Measurements from ENCODE around the gene EIF2AK3.
"Not testable (repeated sequence)": the region's sequence is repeated elsewhere in the genome, so short reads cannot be mapped to it uniquely, and the experiment has no call there.

The EIF2AK3 gene

GRCh38 chr2:88637464-88637863 lies 10.2 kb upstream of the EIF2AK3 start:
- Histone ChIP-seq H3K79me2 (ENCODE audit: control insufficient read depth, insufficient read depth, low read length, unreplicated experiment) (no peaks in the 10 kb centered on the region), H3K27ac (ENCODE audit: low read depth, low read length) (no peak overlapping the region), H3K4me3 (ENCODE audit: low read depth, low read length) (no peak overlapping the region), H3K4me1 (ENCODE audit: control insufficient read depth, insufficient read depth, low read length, unreplicated experiment) (peaks cover 21% of the 10 kb centered on the region), H3K27me3 (ENCODE audit: insufficient read depth, low read length) (no peaks in the 10 kb centered on the region), H2AFZ (ENCODE audit: low read length, unreplicated experiment) (no peak overlapping the region), H3K36me3 (ENCODE audit: insufficient read depth, low read length) (no peaks in the 10 kb centered on the region)

GRCh38 chr2:88636026-88636425 lies 8.8 kb upstream of the EIF2AK3 start:
- H3K27me3 ChIP-seq (ENCODE audit: insufficient read depth, low read length) = no peaks in the 10 kb centered on the region
- H3K36me3 ChIP-seq (ENCODE audit: insufficient read depth, low read length) = no peaks in the 10 kb centered on the region
- H3K4me1 ChIP-seq (ENCODE audit: control insufficient read depth, insufficient read depth, low read length, unreplicated experiment) = peaks cover 19% of the 10 kb centered on the region
- no peak overlapping the region for H3K4me3 ChIP-seq (ENCODE audit: low read depth, low read length)
- H3K79me2 ChIP-seq (ENCODE audit: control insufficient read depth, insufficient read depth, low read length, unreplicated experiment) = no peaks in the 10 kb centered on the region
- H2AFZ ChIP-seq (ENCODE audit: low read length, unreplicated experiment) = no peak overlapping the region
- no peak overlapping the region for H3K27ac ChIP-seq (ENCODE audit: low read depth, low read length)

GRCh38 chr2:88632569-88632968 lies 5.3 kb upstream of the EIF2AK3 start:
- no peaks in the 10 kb centered on the region for H3K36me3 ChIP-seq (ENCODE audit: insufficient read depth, low read length)
- H3K27ac ChIP-seq (ENCODE audit: low read depth, low read length) = no peak overlapping the region
- H3K4me1 ChIP-seq (ENCODE audit: control insufficient read depth, insufficient read depth, low read length, unreplicated experiment) = peaks cover 11% of the 10 kb centered on the region
- H3K79me2 ChIP-seq (ENCODE audit: control insufficient read depth, insufficient read depth, low read length, unreplicated experiment) = no peaks in the 10 kb centered on the region
- no peaks in the 10 kb centered on the region for H3K27me3 ChIP-seq (ENCODE audit: insufficient read depth, low read length)
- no peak overlapping the region for H3K4me3 ChIP-seq (ENCODE audit: low read depth, low read length)
- H2AFZ ChIP-seq (ENCODE audit: low read length, unreplicated experiment) = no peak overlapping the region

- H3K4me3 ChIP-seq (ENCODE audit: low read depth, low read length) = peak overlapping the region; percentile 76
- no peak overlapping the region for H2AFZ ChIP-seq (ENCODE audit: low read length, unreplicated experiment)
- peaks cover 20% of the 10 kb centered on the region for H3K4me1 ChIP-seq (ENCODE audit: control insufficient read depth, insufficient read depth, low read length, unreplicated experiment)
- no peaks in the 10 kb centered on the region for H3K27me3 ChIP-seq (ENCODE audit: insufficient read depth, low read length)
- peak overlapping the region; percentile 94 for H3K27ac ChIP-seq (ENCODE audit: low read depth, low read length)
- H3K36me3 ChIP-seq (ENCODE audit: insufficient read depth, low read length) = no peaks in the 10 kb centered on the region
- peaks cover 32% of the 10 kb centered on the region for H3K79me2 ChIP-seq (ENCODE audit: control insufficient read depth, insufficient read depth, low read length, unreplicated experiment)
Measured at GRCh38 chr2:88628571-88628939, 1.3 kb upstream of the EIF2AK3 start.

- H2AFZ ChIP-seq (ENCODE audit: low read length, unreplicated experiment) = no peak overlapping the region
- peak overlapping the region; percentile 76 for H3K4me3 ChIP-seq (ENCODE audit: low read depth, low read length)
- H3K4me1 ChIP-seq (ENCODE audit: control insufficient read depth, insufficient read depth, low read length, unreplicated experiment) = peaks cover 20% of the 10 kb centered on the region
- peaks cover 37% of the 10 kb centered on the region for H3K79me2 ChIP-seq (ENCODE audit: control insufficient read depth, insufficient read depth, low read length, unreplicated experiment)
- H3K27ac ChIP-seq (ENCODE audit: low read depth, low read length) = peak overlapping the region; percentile 94
- no peaks in the 10 kb centered on the region for H3K36me3 ChIP-seq (ENCODE audit: insufficient read depth, low read length)
- no peaks in the 10 kb centered on the region for H3K27me3 ChIP-seq (ENCODE audit: insufficient read depth, low read length)
Measured at GRCh38 chr2:88627856-88628570, 749 bp upstream of the EIF2AK3 start.

- Histone ChIP-seq H3K36me3 (ENCODE audit: insufficient read depth, low read length) (no peaks in the 10 kb centered on the region), H3K4me1 (ENCODE audit: control insufficient read depth, insufficient read depth, low read length, unreplicated experiment) (peaks cover 20% of the 10 kb centered on the region), H3K27me3 (ENCODE audit: insufficient read depth, low read length) (no peaks in the 10 kb centered on the region), H3K4me3 (ENCODE audit: low read depth, low read length) (peak overlapping the region; percentile 76), H3K27ac (ENCODE audit: low read depth, low read length) (peak overlapping the region; percentile 89), H2AFZ (ENCODE audit: low read length, unreplicated experiment) (peak overlapping the region; percentile 81), H3K79me2 (ENCODE audit: control insufficient read depth, insufficient read depth, low read length, unreplicated experiment) (peaks cover 49% of the 10 kb centered on the region)
Measured at GRCh38 chr2:88626171-88627054, 851 bp downstream of the EIF2AK3 start.

- Histone ChIP-seq H3K4me3 (ENCODE audit: low read depth, low read length) (peak overlapping the region; percentile 61; the same call in 1 of the 2 replicates), H3K36me3 (ENCODE audit: insufficient read depth, low read length) (no peaks in the 10 kb centered on the region), H3K27me3 (ENCODE audit: insufficient read depth, low read length) (no peaks in the 10 kb centered on the region), H3K79me2 (ENCODE audit: control insufficient read depth, insufficient read depth, low read length, unreplicated experiment) (peaks cover 63% of the 10 kb centered on the region), H3K4me1 (ENCODE audit: control insufficient read depth, insufficient read depth, low read length, unreplicated experiment) (peaks cover 20% of the 10 kb centered on the region), H3K27ac (ENCODE audit: low read depth, low read length) (no peak overlapping the region), H2AFZ (ENCODE audit: low read length, unreplicated experiment) (no peak overlapping the region)
Measured at GRCh38 chr2:88624477-88624876, 2.8 kb downstream of the EIF2AK3 start.

GRCh38 chr2:88623831-88624465 lies 3.3 kb downstream of the EIF2AK3 start:
- H3K27me3 ChIP-seq (ENCODE audit: insufficient read depth, low read length); H3K27ac ChIP-seq (ENCODE audit: low read depth, low read length); H3K36me3 ChIP-seq (ENCODE audit: insufficient read depth, low read length); H2AFZ ChIP-seq (ENCODE audit: low read length, unreplicated experiment); H3K4me3 ChIP-seq (ENCODE audit: low read depth, low read length): not testable (repeated sequence)
- Histone ChIP-seq H3K79me2 (ENCODE audit: control insufficient read depth, insufficient read depth, low read length, unreplicated experiment) (peaks cover 63% of the 10 kb centered on the region), H3K4me1 (ENCODE audit: control insufficient read depth, insufficient read depth, low read length, unreplicated experiment) (peaks cover 20% of the 10 kb centered on the region)

- no peak overlapping the region for H3K4me3 ChIP-seq (ENCODE audit: low read depth, low read length)
- no peak overlapping the region for H2AFZ ChIP-seq (ENCODE audit: low read length, unreplicated experiment)
- no peaks in the 10 kb centered on the region for H3K36me3 ChIP-seq (ENCODE audit: insufficient read depth, low read length)
- peaks cover 13% of the 10 kb centered on the region for H3K4me1 ChIP-seq (ENCODE audit: control insufficient read depth, insufficient read depth, low read length, unreplicated experiment)
- H3K79me2 ChIP-seq (ENCODE audit: control insufficient read depth, insufficient read depth, low read length, unreplicated experiment) = peaks cover 71% of the 10 kb centered on the region
- H3K27me3 ChIP-seq (ENCODE audit: insufficient read depth, low read length) = no peaks in the 10 kb centered on the region
- no peak overlapping the region for H3K27ac ChIP-seq (ENCODE audit: low read depth, low read length)
Measured at GRCh38 chr2:88622307-88622706, 5.0 kb downstream of the EIF2AK3 start.

- Histone ChIP-seq H3K27ac (ENCODE audit: low read depth, low read length) (no peak overlapping the region), H2AFZ (ENCODE audit: low read length, unreplicated experiment) (no peak overlapping the region), H3K79me2 (ENCODE audit: control insufficient read depth, insufficient read depth, low read length, unreplicated experiment) (peaks cover 71% of the 10 kb centered on the region), H3K36me3 (ENCODE audit: insufficient read depth, low read length) (no peaks in the 10 kb centered on the region), H3K4me1 (ENCODE audit: control insufficient read depth, insufficient read depth, low read length, unreplicated experiment) (peaks cover 13% of the 10 kb centered on the region), H3K4me3 (ENCODE audit: low read depth, low read length) (no peak overlapping the region), H3K27me3 (ENCODE audit: insufficient read depth, low read length) (no peaks in the 10 kb centered on the region)
Measured at GRCh38 chr2:88621432-88621831, 5.8 kb downstream of the EIF2AK3 start.
